A549 treated with CpdA at 1 μM for 4 hours (cell line): Measurements from ENCODE around the gene RBM20. TPM values are rescaled to one million over a fixed set of nuclear protein-coding genes. Genes with fewer than 3 reads are reported as not detected.

Source experiments
- total RNA-seq: library from RNA; stranded (reverse); fragments of 200-300 nt; extraction: Qiagen RNA extraction; gene quantifications from 5 replicates; pipeline ENCODE4 v1.2.3, GENCODE V29; 2022; ENCODE audit warnings: low read depth

RBM20 gene
- 1.1 to 1.8 TPM (median 1.4 TPM) in 5 replicates for total RNA-seq

GRCh38 chr10:110643653-110644597 lies at the start of gene RBM20:
TSS of gene RBM20 (plus strand) at chr10:110644336. CDS start at chr10:110644455, 119 bp downstream.

GRCh38 chr10:110871298-110872084 lies 227.4 kb downstream of the RBM20 start, which contains the start of gene PDCD4:
TSS of gene PDCD4 (plus strand) at chr10:110871928. CDS start at chr10:110876028, 4,100 bp downstream.

Other genes starting within 250 kb of the RBM20 start
- 81.9 to 134 TPM (median 104 TPM) in 5 replicates for gene DUSP5, start 146.4 kb upstream of the RBM20 start, total RNA-seq
- gene SMC3, start 76.6 kb upstream of the RBM20 start, total RNA-seq: 41.7 to 71.7 TPM (median 48.6 TPM) in 5 replicates
- 28.8 to 41.3 TPM (median 31.5 TPM) in 5 replicates for gene PDCD4, start 227.6 kb downstream of the RBM20 start, total RNA-seq